K562 (cell line): ENCODE results near the gene REEP2. TPM values are rescaled to one million over a fixed set of nuclear protein-coding genes. Genes with fewer than 3 reads are reported as not detected.
A peak's percentile ranks its signal among the peaks of the same experiment; 100 is the strongest.

Experiments
- ATAC-seq: fragments of 200-7000 bp; cut with Tn5 transposase; 3 replicates; pipeline ENCODE4 v1.9.1; 2020; ENCODE audit warnings: moderate library complexity
- BruUV-seq: library from RNA; stranded (reverse); fragments of 400-500 nt; replicated peaks from 2 replicates; lab custom pipeline; 2021; lab: Mats Ljungman, UMichigan
- CTCF ChIA-PET: fragments of 300-600 bp; formaldehyde crosslinking; extraction: SDS; loops from one replicate; lab custom pipeline; 2021; ENCODE audit warnings: low intra/inter-chr PET ratio; lab: Yijun Ruan, JAX
- POLR2A ChIA-PET: fragments of 300-600, 350-650 bp; sonication (Branson Sonifier 250); formaldehyde crosslinking; extraction: SDS; loops from one replicate; lab custom pipeline; 2021; ENCODE audit warnings: antibody characterized with exemption, inconsistent platforms; lab: Yijun Ruan, JAX
- DNase-seq, 4 experiments: peaks; one replicate each; pipeline versions ENCODE4 v3.0.0 to v3.0.0-alpha.2; 2011 to 2018; ENCODE audit warnings: low spot score in 3 of 4, mixed read lengths in 3 of 4; ENCODE audit errors: extremely low read depth in 1 of 4
- FAIRE-seq: peaks from 2 replicates; lab custom pipeline; 2011; peaks lifted over from hg19 to GRCh38; lab: Jason Lieb, UNC
- H2AFZ ChIP-seq: 2 replicates; pipeline ENCODE4 v1.6.0; 2011; ENCODE audit warnings: low read depth, low read length, control low read depth, inconsistent platforms
- H3K27ac ChIP-seq: fragments of 200-600 bp; 3 replicates; pipeline ENCODE4 v1.8.0; 2011; ENCODE audit warnings: low read depth, mild to moderate bottlenecking, control low read depth, inconsistent platforms, low read length, moderate library complexity, mixed read lengths; ENCODE audit errors: extremely low read depth
- H3K27me3 ChIP-seq, 2 experiments: fragments of 300-600 bp in 1 of 2; 2 replicates in 1 of 2; 3 replicates in 1 of 2; pipeline versions ENCODE4 v1.6.0 to v1.8.0; 2011; ENCODE audit warnings: inconsistent platforms in 2 of 2, low read length in 2 of 2, mild to moderate bottlenecking in 1 of 2, mixed read lengths in 1 of 2, moderate library complexity in 1 of 2; ENCODE audit not compliant: control insufficient read depth in 2 of 2, insufficient read depth in 2 of 2
- H3K36me3 ChIP-seq: fragments of 300-600 bp; 3 replicates; pipeline ENCODE4 v1.8.0; 2011; ENCODE audit warnings: mild to moderate bottlenecking, low read length, inconsistent platforms; ENCODE audit not compliant: control insufficient read depth, insufficient read depth
- H3K4me1 ChIP-seq, 2 experiments: fragments of 200-600 bp in 1 of 2; replicated peaks in 1 of 2; 2 replicates in 1 of 2; 3 replicates in 1 of 2; pipeline versions ENCODE4 v1.5.1 to v1.8.0; 2011; ENCODE audit warnings: inconsistent platforms in 2 of 2, low read length in 2 of 2, mild to moderate bottlenecking in 1 of 2, mixed read lengths in 1 of 2, moderate library complexity in 1 of 2; ENCODE audit not compliant: control insufficient read depth in 2 of 2, insufficient read depth in 2 of 2
- H3K4me2 ChIP-seq: 2 replicates; pipeline ENCODE4 v1.6.1; 2011; ENCODE audit warnings: low read length, control low read depth, inconsistent platforms, mixed read lengths; ENCODE audit not compliant: insufficient read depth
- H3K4me3 ChIP-seq: fragments of 200-600 bp; sonication (generic), shearing (Covaris generic); 2 replicates; pipeline ENCODE4 v1.5.1; 2016; ENCODE audit warnings: control low read depth, inconsistent platforms
- H3K79me2 ChIP-seq: fragments of 200-600 bp; 3 replicates; pipeline ENCODE4 v1.8.0; 2011; ENCODE audit warnings: low read length, inconsistent platforms; ENCODE audit not compliant: control insufficient read depth, insufficient read depth
- H3K9ac ChIP-seq, 2 experiments: 2 replicates each; pipeline versions ENCODE4 v1.6.0 to v1.6.1; 2011; ENCODE audit warnings: low read depth in 2 of 2, low read length in 2 of 2, control low read depth in 1 of 2, inconsistent platforms in 1 of 2, mild to moderate bottlenecking in 1 of 2, mixed read lengths in 1 of 2; ENCODE audit not compliant: insufficient read depth in 1 of 2
- H3K9me1 ChIP-seq: one replicate; pipeline ENCODE4 v1.6.0; 2011; ENCODE audit warnings: inconsistent platforms, mild to moderate bottlenecking, low read length, moderate library complexity; ENCODE audit not compliant: control insufficient read depth, insufficient read depth
- H3K9me3 ChIP-seq: replicated peaks from 2 replicates; pipeline ENCODE4 v1.5.1; 2011; ENCODE audit warnings: low read depth, low read length, inconsistent platforms; ENCODE audit not compliant: control insufficient read depth, insufficient read depth
- H4K20me1 ChIP-seq: replicated peaks from 2 replicates; pipeline ENCODE4 v1.6.1; 2011; ENCODE audit warnings: low read length, inconsistent platforms, mixed read lengths; ENCODE audit not compliant: control insufficient read depth, insufficient read depth
- CBFA2T3 ChIP-seq: fragments of 450-650 bp; IDR thresholded peaks from 2 replicates; pipeline ENCODE4 v1.6.1; 2017
- CBX1 ChIP-seq: sonication (generic); IDR thresholded peaks from 2 replicates; pipeline ENCODE4 v1.6.1; 2016; ENCODE audit warnings: antibody characterized with exemption, low read depth, mild to moderate bottlenecking
- JUND ChIP-seq, 2 experiments: IDR thresholded peaks; 2 replicates in 1 of 2; 3 replicates in 1 of 2; pipeline ENCODE4 v1.6.1; 2011; ENCODE audit warnings: borderline replicate concordance in 2 of 2, low read depth in 2 of 2, low read length in 2 of 2, improper control_type of control experiment in 1 of 2, missing biosample characterization in 1 of 2, missing genetic modification characterization in 1 of 2, missing genetic modification reagents in 1 of 2
- LCOR ChIP-seq: sonication (generic); formaldehyde crosslinking; IDR thresholded peaks from 2 replicates; pipeline ENCODE4 v1.8.0; 2022; ENCODE audit warnings: mild to moderate bottlenecking, missing genetic modification reagents
- MTA3 ChIP-seq: fragments of 450-650 bp; formaldehyde crosslinking; IDR thresholded peaks from 2 replicates; pipeline ENCODE4 v1.6.1; 2017; ENCODE audit warnings: mild to moderate bottlenecking, borderline replicate concordance
- PKNOX1 ChIP-seq: fragments of 450-650 bp; IDR thresholded peaks from 2 replicates; pipeline ENCODE4 v1.6.1; 2016
- RHOXF2B ChIP-seq: fragments of 250-450 bp; sonication (Bioruptor Pico); conservative IDR thresholded peaks from 2 replicates; pipeline ENCODE4 v1.5.1; 2021
- SAP30 ChIP-seq: fragments of 200-600 bp; sonication (generic); IDR thresholded peaks from 2 replicates; pipeline ENCODE4 v1.6.1; 2012; ENCODE audit warnings: borderline replicate concordance, low read depth, mild to moderate bottlenecking, moderate library complexity, low read length, control low read depth, inconsistent platforms; ENCODE audit not compliant: insufficient read depth, poor library complexity, severe bottlenecking
- ZNF143 ChIP-seq: sonication (generic); formaldehyde crosslinking; IDR thresholded peaks from 2 replicates; pipeline ENCODE4 v1.9.0; 2022; ENCODE audit warnings: mild to moderate bottlenecking, missing genetic modification reagents
- ZNF696 ChIP-seq: fragments of 250-450 bp; sonication (Bioruptor Pico); conservative IDR thresholded peaks from 2 replicates; pipeline ENCODE4 v1.4.0; 2020; ENCODE audit warnings: mild to moderate bottlenecking, moderate library complexity
- WGBS: fragments of 100-300 bp; shearing (Covaris generic); methylation state at CpG from one replicate; pipeline ENCODE4 v1.1.6; 2016; ENCODE audit warnings: low coverage, mixed read lengths; ENCODE audit not compliant: insufficient coverage; ENCODE audit errors: missing lambda C conversion rate; 5-methylcytosine and 5-hydroxymethylcytosine counted together
- in situ Hi-C: fragments of 300-500 bp; cut with MboI; formaldehyde crosslinking; loops from 4 replicates; pipeline ENCODE4 v1.15.0; 2018; ENCODE audit warnings: inconsistent platforms, mixed read lengths
- intact Hi-C: fragments of 100-400 bp; cut with micrococcal nuclease; formaldehyde crosslinking; loops from 2 replicates; pipeline ENCODE4 v1.14.2; 2022
- polyA plus RNA-seq, 8 experiments: library from polyadenylated mRNA; depleted of rRNA in 4 of 8; stranded (reverse) in 5 of 8; unstranded in 3 of 8; fragments of >200 nt; fragmentation: Nextera tagmentation in 2 of 8; fragmentation: Illumina TruSeq in 1 of 8; extraction: Ambion mirVana in 2 of 8; extraction: Trizol in 1 of 8; gene quantifications; 2 replicates each; pipeline versions ENCODE4 v1.2.1 to v1.2.3, GENCODE V29; 2011 to 2014; ENCODE audit warnings: inconsistent platforms in 1 of 8, missing spikeins in 1 of 8
- total RNA-seq, 7 experiments: library from RNA; depleted of rRNA in 6 of 7; stranded (reverse); fragments of >200 nt in 6 of 7; fragmentation: Illumina TruSeq in 2 of 7; extraction: Trizol in 2 of 7; gene quantifications; 2 replicates each; pipeline versions ENCODE4 v1.2.1 to v1.2.3, GENCODE V29; 2011 to 2021; ENCODE audit warnings: low replicate concordance in 1 of 7

The REEP2 gene
- total and polyA plus RNA-seq, 9 of the 15 experiments (the other 6 are each of a cell fraction or from before 2014, with no cell fraction given): 0.03 to 1.1 (median 0.12) TPM; not detected in 1

DNA sequence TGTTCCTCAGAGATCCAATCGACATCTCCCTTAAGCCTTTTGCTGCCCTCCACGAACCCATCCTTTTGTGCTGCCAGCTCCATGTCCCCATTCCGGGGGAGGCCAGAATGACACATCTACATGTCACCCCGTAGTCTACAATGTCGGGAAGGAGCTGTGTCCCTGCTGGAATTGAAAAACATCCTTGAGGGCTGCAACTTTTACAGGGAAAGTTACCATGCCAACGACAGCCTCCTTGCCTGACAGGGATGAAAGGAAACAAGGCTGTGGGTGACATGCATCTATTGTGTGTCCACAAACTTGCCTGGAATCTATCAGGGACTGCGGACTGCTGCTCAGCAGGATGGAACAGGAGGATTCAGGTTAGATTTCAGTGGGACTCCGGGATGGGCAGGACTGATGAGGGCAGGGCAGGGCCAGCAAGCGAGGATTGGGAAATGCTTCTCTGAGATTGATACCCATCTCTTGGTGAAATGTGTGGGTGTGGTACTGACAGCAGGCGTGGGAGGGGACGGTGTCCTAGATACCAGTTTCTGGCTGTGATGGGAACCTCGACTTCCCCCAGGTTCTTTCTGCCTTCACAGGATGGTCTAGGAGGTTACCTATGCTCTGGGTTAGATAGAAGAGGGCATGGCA lies 51.9 kb downstream of the REEP2 start (continued):
- TF ChIP-seq ZNF696: no peak
- TF ChIP-seq JUND (IDR thresholded peaks at IDR 0.05; ENCODE audit: borderline replicate concordance, low read depth, low read length): 0 out of 2 replicates have a peak, but pooled peaks have one; percentile 13
- TF ChIP-seq JUND (tag; IDR thresholded peaks at IDR 0.05; ENCODE audit: borderline replicate concordance, low read depth, low read length): no peak
- TF ChIP-seq CBX1: no peak
- peak; percentile 34; the same call in 1 of the 2 replicates for TF ChIP-seq CBFA2T3
- TF ChIP-seq PKNOX1: peak; percentile 55
- TF ChIP-seq ZNF143 (CRISPR knock-in tag): no peak

DNA sequence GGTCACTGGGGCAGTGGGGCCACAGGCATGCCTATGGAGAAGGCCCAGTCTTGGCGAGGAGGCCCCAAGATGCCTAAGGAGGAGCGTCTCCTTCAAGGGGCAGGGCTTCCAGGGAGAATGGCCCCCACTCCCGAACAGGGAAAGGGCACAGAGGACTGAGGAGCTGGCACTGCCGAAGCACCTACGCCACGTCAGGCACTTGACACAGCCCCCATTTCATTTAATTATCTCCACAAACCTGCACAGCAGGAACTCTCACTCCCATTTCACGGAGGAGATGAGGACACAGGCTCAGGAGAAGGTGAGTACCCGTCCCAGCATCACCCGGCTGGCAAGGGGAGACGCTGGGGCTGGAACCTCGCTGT lies 52.4 kb downstream of the REEP2 start:
- peak overlapping the region; percentile 87 to 97 for H3K9ac ChIP-seq
- POLR2A ChIA-PET: interaction anchor here (0.6 to 2.3 kb wide), 3 partner anchors 22 to 26 kb away, joined by 3 to 10 read pairs (median 6); partner anchors contain the start of gene EGR1
- H3K9me1 ChIP-seq: no peaks in the 10 kb centered on the region
- no peaks in the 10 kb centered on the region for H3K27me3 ChIP-seq
- DNase-seq (no peak), FAIRE-seq (no peak), ATAC-seq (no peak)
- peak overlapping the region; percentile 78 for H3K27ac ChIP-seq
- H4K20me1 ChIP-seq: no peaks in the 10 kb centered on the region
- no TSS peak for BruUV-seq
- TF ChIP-seq RHOXF2B (CRISPR knock-in tag): no peak
- peak; percentile 41 for TF ChIP-seq SAP30
- TF ChIP-seq MTA3: no peak
- TF ChIP-seq LCOR (CRISPR knock-in tag): 0 out of 2 replicates have a peak, but pooled peaks have one; percentile 3
- 18% methylated on average over 11 of the region's 11 CpGs for WGBS
- CTCF ChIA-PET: no interaction called here
- in situ Hi-C loops: no loop called here
- H3K4me2 ChIP-seq: peak overlapping the region; percentile 89
- intact Hi-C loops: no loop called here
- H3K79me2 ChIP-seq: peaks cover 6% of the 10 kb centered on the region; the same call in 2 of the 3 replicates
- peak overlapping the region; percentile 67 for H2AFZ ChIP-seq
- H3K9me3 ChIP-seq: no peaks in the 10 kb centered on the region
- peaks cover 51 to 54% of the 10 kb centered on the region in 2 experiments for H3K4me1 ChIP-seq
- H3K36me3 ChIP-seq: no peaks in the 10 kb centered on the region
- peak overlapping the region; percentile 49 for H3K4me3 ChIP-seq
